ENCODE measurements around the gene SLC16A11.
"Not testable (repeated sequence)": the region's sequence is repeated elsewhere in the genome, so short reads cannot be mapped to it uniquely, and the experiment has no call there.

The SLC16A11 gene

GRCh38 chr17:7005716-7006115 lies 38.2 kb downstream of the SLC16A11 start:
- no peak for DNase-seq (ENCODE audit: low read depth)

- peak; percentile 32 for DNase-seq (ENCODE audit: low read depth)
These were observed 39.3 kb downstream of the SLC16A11 start for GRCh38 chr17:7004398-7005253.

GRCh38 chr17:7003745-7004144 lies 40.1 kb downstream of the SLC16A11 start:
- no peak for DNase-seq (ENCODE audit: low read depth)

GRCh38 chr17:7002288-7003047 lies 41.4 kb downstream of the SLC16A11 start:
- DNase-seq (ENCODE audit: low read depth), result no peak

GRCh38 chr17:7001318-7001961 lies 42.5 kb downstream of the SLC16A11 start:
- DNase-seq (ENCODE audit: low read depth), result no peak

GRCh38 chr17:6998855-6999508 lies 44.9 kb downstream of the SLC16A11 start:
- no peak for DNase-seq (ENCODE audit: low read depth)

- no peak for DNase-seq (ENCODE audit: low read depth)
These were observed 46.7 kb downstream of the SLC16A11 start for GRCh38 chr17:6997171-6997570.

GRCh38 chr17:6996256-6997011 lies 47.5 kb downstream of the SLC16A11 start:
- no peak for DNase-seq (ENCODE audit: low read depth)

GRCh38 chr17:6995500-6996255 lies 48.2 kb downstream of the SLC16A11 start, which contains the start of gene ALOX12:
Gene ALOX12, plus strand, starts transcription at chr17:6996049. Its CDS starts 69 bp downstream, at chr17:6996118.
- DNase-seq (ENCODE audit: low read depth), result no peak

GRCh38 chr17:6994666-6995256 lies 49.1 kb downstream of the SLC16A11 start:
- no peak for DNase-seq (ENCODE audit: low read depth)

- DNase-seq (ENCODE audit: low read depth), result no peak
These were observed 49.7 kb downstream of the SLC16A11 start for GRCh38 chr17:6994118-6994598.

- DNase-seq (ENCODE audit: low read depth), result not testable (repeated sequence)
These were observed 50.3 kb downstream of the SLC16A11 start for GRCh38 chr17:6993613-6994056.

All from GM04504 (cell line).